Heart left ventricle (tissue), 16 donors: ENCODE measurements around the gene COL4A5. TPM values are rescaled to one million over a fixed set of nuclear protein-coding genes. Genes with fewer than 3 reads are reported as not detected.
A peak's percentile ranks its signal among the peaks of the same experiment; 100 is the strongest.

Source experiments
- ATAC-seq, 4 donors: fragments of 200-7000 bp; cut with Tn5 transposase; one replicate each; pipeline ENCODE4 v1.9.1; 2020 to 2022; ENCODE audit warnings: moderate library complexity in 4 of 4, mild to moderate bottlenecking in 3 of 4, moderate number of reproducible peaks in 1 of 4
- DNase-seq, 5 donors: peaks; one replicate each; pipeline ENCODE4 v3.0.0-alpha.2; 2020
- H3K27ac ChIP-seq, 12 donors: fragments of 200-600 bp; sonication (generic) in 4 of 12; one replicate each; pipeline versions ENCODE4 v1.5.0 to v1.8.0; 2016 to 2022; ENCODE audit warnings: mild to moderate bottlenecking in 2 of 12
- H3K27me3 ChIP-seq, 9 donors: fragments of 200-600 bp; sonication (generic) in 2 of 9; one replicate each; pipeline versions ENCODE4 v1.5.1 to v1.8.0; 2016 to 2022; ENCODE audit warnings: mild to moderate bottlenecking in 3 of 9
- H3K36me3 ChIP-seq, 9 donors: fragments of 200-600 bp; sonication (generic) in 2 of 9; one replicate each; pipeline versions ENCODE4 v1.5.0 to v1.8.0; 2018 to 2022; ENCODE audit warnings: mild to moderate bottlenecking in 2 of 9
- H3K4me1 ChIP-seq, 12 donors: fragments of 200-600 bp; sonication (generic) in 4 of 12; one replicate each; pipeline versions ENCODE4 v1.5.0 to v1.8.0; 2016 to 2022; ENCODE audit warnings: mild to moderate bottlenecking in 3 of 12
- H3K4me3 ChIP-seq, 12 donors: fragments of 200-600 bp; sonication (generic) in 4 of 12; one replicate each; pipeline versions ENCODE4 v1.5.0 to v1.8.0; 2017 to 2022; ENCODE audit warnings: mild to moderate bottlenecking in 9 of 12, moderate library complexity in 4 of 12
- H3K9me3 ChIP-seq, 12 donors: fragments of 200-600 bp; sonication (generic) in 4 of 12; one replicate each; pipeline versions ENCODE4 v1.5.0 to v1.8.0; 2016 to 2022; ENCODE audit warnings: mild to moderate bottlenecking in 1 of 12
- CTCF ChIP-seq, 12 donors: fragments of 200-600 bp; sonication (generic) in 4 of 12; IDR thresholded peaks; one replicate each; pipeline versions ENCODE4 v1.5.0 to v1.8.0; 2018 to 2022; ENCODE audit warnings: antibody characterized with exemption in 12 of 12, mild to moderate bottlenecking in 5 of 12
- POLR2A ChIP-seq, 2 donors: fragments of 450-650 bp; IDR thresholded peaks; one replicate each; pipeline ENCODE4 v1.6.1; 2017; ENCODE audit warnings: antibody characterized with exemption in 2 of 2, mild to moderate bottlenecking in 2 of 2, moderate library complexity in 2 of 2
- WGBS, 4 donors: extraction: QIAGEN DNeasy Blood & Tissue Kit in 2 of 4; methylation state at CpG; one replicate each; pipeline versions ENCODE4 v1.1.5 to v1.1.7; 2013 to 2018; 5-methylcytosine and 5-hydroxymethylcytosine counted together
- intact Hi-C, 10 donors: fragments of 100-400 bp; cut with DNase I; formaldehyde crosslinking; loops; one replicate each; pipeline versions ENCODE4 v1.11.1 to v1.14.2; 2022
- polyA plus RNA-seq, 2 donors: library from polyadenylated mRNA; stranded (reverse); fragments of 200-250 nt; gene quantifications; one replicate each; pipeline ENCODE4 v1.2.3, GENCODE V29; 2013
- total RNA-seq, 9 donors: library from RNA; depleted of rRNA in 2 of 9; stranded (reverse); fragments of >200 nt in 2 of 9; fragmentation: NEBNext Ultra II Directional in 3 of 9; extraction: Animal tissue kit (Norgen Biotek cat#: 25700) in 3 of 9; gene quantifications; one replicate each; pipeline versions ENCODE4 v1.1.0 to v1.2.4, GENCODE V29; 2016 to 2023
- donor health status: ischemic (EF 13 %, LVEDD 7.1; RV severe dilation, severe dysfunction).
- donor health status: healthy with polysubstance abuse.
- donor health status: DM: no; HTN: yes; CAD: no.
- donor health status: DM: no; HTN: no; CAD: no.
- donor health status: ischemic (EF 25% LVEDD 6.9; RV normal size, moderate dysfunction).
- donor health status: ischemic (EF 25% LVEDD 5.7; RV mildly dilated, moderate dysfunction).
- donor health status: healthy.
- donor health status: DM: yes; HTN: yes; CAD: no.
- donor health status: ischemic (EF 35%, LVEDD 5.7; RV mildly dilated, moderate dysfunction).
- donor health status: nonischemic (EF 11% LVEDD 7.7; RV severe dilation, severe dysfunction).
- donor health status: DM: yes; HTN: yes; CAD: no.
- donor health status: PGD.
- donor health status: ischemic (EF 29% LVEDD 5.4; RV normal size, mild dysfunction).
- donor health status: nonischemic (EF 23%, LVEDD 6.1; RV moderate dilation, normal function).

Gene COL4A5
- total and polyA plus RNA-seq, 11 donors, result 4.0 to 12.7 (median 7.7) TPM

- DNase-seq (no peak), ATAC-seq (no peak)
- intact Hi-C loops, result no loop called here
- H3K9me3 ChIP-seq, result peaks cover 0 to 4% (median 0%) of the 10 kb centered on the region in 12 donors
- TF ChIP-seq CTCF (IDR thresholded peaks at IDR 0.05) (no peak), POLR2A (IDR thresholded peaks at IDR 0.05) (no peak)
- no peak overlapping the region for H3K4me3 ChIP-seq
- H3K27me3 ChIP-seq, result no peaks in the 10 kb centered on the region
- no peaks in the 10 kb centered on the region for H3K36me3 ChIP-seq
- whole genome bisulfite sequencing, 4 donors, result 86 to 100% (median 97%) methylated on average over 1 of the region's 1 CpG
- H3K4me1 ChIP-seq, result no peaks in the 10 kb centered on the region
- no peak overlapping the region for H3K27ac ChIP-seq
These were observed 72.1 kb downstream of the COL4A5 start for GRCh38 chrX:108511721-108512120.

DNA sequence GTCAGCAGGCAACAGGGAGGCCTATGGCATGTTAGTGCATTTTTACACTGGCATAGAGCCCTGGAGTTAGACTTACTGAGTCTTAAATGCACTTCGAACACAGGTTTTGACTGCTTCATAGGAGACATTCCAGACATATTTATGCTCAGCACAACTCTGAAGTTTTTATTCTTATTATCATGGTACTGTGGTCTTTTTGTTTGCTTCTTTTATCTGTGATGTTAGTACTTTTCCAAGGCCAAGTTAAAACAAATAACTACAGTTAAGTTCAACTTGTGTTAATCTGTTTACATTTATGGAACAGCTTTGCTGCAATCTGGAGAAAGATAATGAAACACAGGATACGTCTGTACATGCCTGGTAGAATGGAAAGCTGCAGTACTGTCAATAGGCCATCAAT is 76.5 kb downstream of the COL4A5 start:
- Histone ChIP-seq H3K9me3 (no peaks in the 10 kb centered on the region), H3K4me1 (no peaks in the 10 kb centered on the region), H3K27ac (no peak overlapping the region), H3K4me3 (no peak overlapping the region), H3K27me3 (peaks cover 0 to 11% (median 0%) of the 10 kb centered on the region in 9 donors), H3K36me3 (no peaks in the 10 kb centered on the region)
- DNase-seq (no peak), ATAC-seq (no peak)
- intact Hi-C loops, result no loop called here
- 26 to 42% (median 37%) methylated on average over 2 of the region's 2 CpGs for WGBS, 4 donors
- TF ChIP-seq POLR2A (IDR thresholded peaks at IDR 0.05), result no peak
- TF ChIP-seq CTCF (IDR thresholded peaks at IDR 0.05), result no peak

DNA sequence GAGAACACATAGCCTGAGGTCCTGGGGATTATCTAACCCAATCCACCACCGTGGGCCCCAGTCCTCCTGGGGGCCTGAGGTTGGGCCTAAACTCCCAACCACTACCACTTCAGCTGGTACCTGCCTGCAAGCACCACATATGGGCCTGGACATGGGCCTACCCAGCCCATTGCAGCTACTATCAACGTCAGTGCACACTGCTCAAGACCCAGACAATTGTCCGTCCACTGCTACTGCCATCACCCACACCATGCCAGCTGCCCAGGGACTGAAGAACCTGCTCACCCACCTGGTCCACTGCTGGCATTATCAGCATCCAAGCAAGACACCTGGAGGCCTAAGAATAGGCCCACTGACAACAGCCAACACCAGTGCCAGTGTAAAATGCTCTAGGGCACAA is 88.1 kb downstream of the COL4A5 start:
- no peak overlapping the region for H3K4me3 ChIP-seq
- no peak overlapping the region for H3K27ac ChIP-seq
- no peaks in the 10 kb centered on the region for H3K4me1 ChIP-seq
- no peaks in the 10 kb centered on the region for H3K9me3 ChIP-seq
- no peak for ATAC-seq
- no peak for DNase-seq
- peaks cover 0 to 14% (median 0%) of the 10 kb centered on the region in 9 donors for H3K27me3 ChIP-seq
- TF ChIP-seq CTCF (IDR thresholded peaks at IDR 0.05) (no peak), POLR2A (IDR thresholded peaks at IDR 0.05) (no peak)
- 58 to 96% (median 81%) methylated on average over 2 to 3 of the region's 3 CpGs for WGBS, 4 donors
- H3K36me3 ChIP-seq, result no peaks in the 10 kb centered on the region
- intact Hi-C loops, result no loop called here

DNA sequence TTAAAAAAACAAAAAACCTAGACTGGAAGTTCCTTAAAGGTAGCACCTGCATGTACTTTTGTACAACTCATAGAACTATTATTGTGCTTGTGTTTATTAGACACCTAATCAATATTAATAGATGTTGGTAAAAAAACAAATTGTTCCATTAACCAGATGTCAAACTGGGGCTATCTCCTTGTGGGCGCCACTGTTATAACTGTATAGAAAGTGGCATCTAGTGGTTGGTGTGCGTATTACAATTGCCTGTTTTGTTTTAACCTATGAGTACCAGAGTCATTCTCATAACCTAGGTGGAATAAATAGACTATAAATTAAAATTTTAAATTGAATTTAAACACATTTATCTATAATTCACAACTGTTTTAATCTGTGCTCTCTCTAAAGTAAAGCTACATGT is 97.4 kb downstream of the COL4A5 start:
- ATAC-seq, result peak in 1 of 4 donors; percentile 51
- intact Hi-C loops, result loop anchor here in 9 of 10 donors (5.0 to 10.0 kb wide), 6 partner anchors 232 to 342 kb away; no protein-coding TSS in a partner anchor

More for the DNA sequence above, 97.4 kb downstream of the COL4A5 start:
- no peak overlapping the region for H3K27ac ChIP-seq
- H3K9me3 ChIP-seq, result no peaks in the 10 kb centered on the region
- no peak overlapping the region for H3K4me3 ChIP-seq
- TF ChIP-seq POLR2A (IDR thresholded peaks at IDR 0.05) (no peak), CTCF (IDR thresholded peaks at IDR 0.05) (peak; percentile 36 to 65 (median 56))
- H3K36me3 ChIP-seq, result no peaks in the 10 kb centered on the region
- 9 to 30% (median 22%) methylated on average over 2 of the region's 2 CpGs for WGBS, 4 donors
- H3K27me3 ChIP-seq, result peaks cover 0 to 6% (median 0%) of the 10 kb centered on the region in 9 donors
- no peak for DNase-seq
- no peaks in the 10 kb centered on the region for H3K4me1 ChIP-seq
